B cell (primary cell): ENCODE results near the gene HAGH. TPM values are rescaled to one million over a fixed set of nuclear protein-coding genes. Genes with fewer than 3 reads are reported as not detected.

Experiments used
- ATAC-seq: fragments of 200-7000 bp; cut with Tn5 transposase; one replicate; pipeline ENCODE4 v1.10.0; 2021; ENCODE audit warnings: low read depth, mild to moderate bottlenecking, moderate number of reproducible peaks, moderate library complexity
- CTCF ChIA-PET: fragments of 350-600 bp; sonication (Branson Sonifier 250); formaldehyde crosslinking; loops from one replicate; lab custom pipeline; 2021; ENCODE audit warnings: antibody characterized with exemption, inconsistent platforms; lab: Charles Lee
- POLR2A ChIA-PET: fragments of 350-600 bp; sonication (Branson Sonifier 250); formaldehyde crosslinking; loops from one replicate; lab custom pipeline; 2021; ENCODE audit warnings: antibody characterized with exemption; lab: Charles Lee
- DNase-seq: peaks from one replicate; pipeline ENCODE4 v3.0.0; 2013
- H2AFZ ChIP-seq: 2 replicates; pipeline ENCODE4 v1.6.1; 2012; ENCODE audit warnings: mild to moderate bottlenecking, low read depth, low read length; ENCODE audit not compliant: insufficient read depth, poor library complexity, severe bottlenecking
- H3K27ac ChIP-seq, 2 donors: 1 replicate in 1 of 2; 2 replicates in 1 of 2; pipeline ENCODE4 v1.5.1; 2012 to 2013; ENCODE audit warnings: low read length in 2 of 2, mild to moderate bottlenecking in 2 of 2, moderate library complexity in 1 of 2
- H3K27me3 ChIP-seq, 4 experiments: fragments of 200-600 bp in 1 of 4; sonication (generic) in 1 of 4; replicated peaks in 1 of 4; 1 replicate in 2 of 4; 2 replicates in 2 of 4; pipeline versions ENCODE4 v1.6.1 to v1.7.0; 2013 to 2016; ENCODE audit warnings: low read length in 3 of 4, mild to moderate bottlenecking in 2 of 4, mixed read lengths in 1 of 4, moderate library complexity in 1 of 4; ENCODE audit not compliant: insufficient read depth in 4 of 4, control insufficient read depth in 3 of 4; ENCODE audit errors: control extremely low read depth in 1 of 4
- H3K36me3 ChIP-seq, 2 experiments: replicated peaks in 1 of 2; 1 replicate in 1 of 2; 2 replicates in 1 of 2; pipeline versions ENCODE4 v1.6.1 to v1.7.1; 2013; ENCODE audit warnings: low read length in 1 of 2; ENCODE audit not compliant: insufficient read depth in 2 of 2, control insufficient read depth in 1 of 2; ENCODE audit errors: control extremely low read depth in 1 of 2, extremely low read depth in 1 of 2
- H3K4me1 ChIP-seq, 2 donors: fragments of 200-600 bp in 1 of 2; sonication (generic) in 1 of 2; 1 replicate in 1 of 2; 2 replicates in 1 of 2; pipeline versions ENCODE4 v1.5.1 to v1.6.1; 2013 to 2017; ENCODE audit warnings: low read length in 2 of 2; ENCODE audit not compliant: control insufficient read depth in 2 of 2, insufficient read depth in 2 of 2
- H3K4me2 ChIP-seq: replicated peaks from 2 replicates; pipeline ENCODE3; 2012; ENCODE audit warnings: mild to moderate bottlenecking, low read depth, low read length; ENCODE audit not compliant: poor library complexity, severe bottlenecking
- H3K4me3 ChIP-seq, 5 experiments: fragments of 200-600 bp in 1 of 5; sonication (generic) in 1 of 5; 1 replicate in 3 of 5; 2 replicates in 2 of 5; pipeline versions ENCODE4 v1.5.1 to v1.7.0; 2011 to 2016; ENCODE audit warnings: low read length in 4 of 5, mild to moderate bottlenecking in 4 of 5, low read depth in 2 of 5, control low read depth in 1 of 5, moderate library complexity in 1 of 5; ENCODE audit not compliant: insufficient read depth in 1 of 5; ENCODE audit errors: control extremely low read depth in 1 of 5, extremely low read depth in 1 of 5
- H3K79me2 ChIP-seq: fragments of 200-600 bp; sonication (generic); one replicate; pipeline ENCODE4 v1.6.0; 2016; ENCODE audit warnings: low read length; ENCODE audit not compliant: control insufficient read depth, insufficient read depth
- H3K9ac ChIP-seq: fragments of 200-600 bp; sonication (generic); 2 replicates; pipeline ENCODE4 v1.6.1; 2017; ENCODE audit warnings: mild to moderate bottlenecking, low read length, moderate library complexity
- H3K9me3 ChIP-seq, 3 donors: one replicate each; pipeline versions ENCODE4 v1.6.1 to v1.7.1; 2013; ENCODE audit warnings: low read length in 2 of 3; ENCODE audit not compliant: control insufficient read depth in 2 of 3, insufficient read depth in 1 of 3; ENCODE audit errors: control extremely low read depth in 1 of 3
- H4K20me1 ChIP-seq: 2 replicates; pipeline ENCODE4 v1.6.0; 2012; ENCODE audit warnings: mild to moderate bottlenecking, low read length; ENCODE audit not compliant: insufficient read depth, control insufficient read depth, poor library complexity, severe bottlenecking
- H3K27ac Mint-ChIP-seq: one replicate; pipeline ENCODE4 v1.8.0; 2021; ENCODE audit warnings: mixed read lengths
- H3K27me3 Mint-ChIP-seq: one replicate; pipeline ENCODE4 v1.8.0; 2021; ENCODE audit warnings: mixed read lengths
- H3K4me1 Mint-ChIP-seq: one replicate; pipeline ENCODE4 v1.8.0; 2021; ENCODE audit warnings: mixed read lengths
- H3K4me3 Mint-ChIP-seq: one replicate; pipeline ENCODE4 v1.8.0; 2021; ENCODE audit warnings: mixed read lengths
- H3K9me3 Mint-ChIP-seq: one replicate; pipeline ENCODE4 v1.8.0; 2022; ENCODE audit warnings: mixed read lengths; ENCODE audit not compliant: insufficient read depth
- CTCF ChIP-seq: fragments of 200-600 bp; IDR thresholded peaks from one replicate; pipeline ENCODE4 v1.8.0; 2022; ENCODE audit warnings: antibody characterized with exemption, mild to moderate bottlenecking
- EZH2 ChIP-seq: IDR thresholded peaks from 2 replicates; pipeline ENCODE4 v1.6.1; 2012; ENCODE audit warnings: borderline replicate concordance, low read depth, mild to moderate bottlenecking, moderate library complexity, low read length; ENCODE audit not compliant: insufficient read depth, poor library complexity, severe bottlenecking
- WGBS: methylation state at CpG from one replicate; pipeline ENCODE4 v1.1.5; 2013; ENCODE audit warnings: missing lambda C conversion rate; ENCODE audit not compliant: insufficient coverage; 5-methylcytosine and 5-hydroxymethylcytosine counted together
- intact Hi-C: fragments of 100-400 bp; cut with micrococcal nuclease; formaldehyde crosslinking; loops from one replicate; pipeline ENCODE4 v1.10.0; 2022
- polyA plus RNA-seq: library from polyadenylated mRNA; depleted of rRNA; stranded (reverse); fragments of >200 nt; gene quantifications from 2 replicates; pipeline ENCODE4 v1.2.3, GENCODE V29; 2012
- total RNA-seq, 2 donors: library from RNA; stranded (reverse); fragments of 120-200 nt in 1 of 2; gene quantifications; 1 replicate in 1 of 2; 2 replicates in 1 of 2; pipeline versions ENCODE4 v1.2.3 to v1.2.4, GENCODE V29; 2013 to 2022

The HAGH gene
- total and polyA plus RNA-seq, 2 donors (not counting 1 experiment from before 2014, with no cell fraction given) = 50.6 to 74.2 TPM

- Histone ChIP-seq H3K27me3 (no peaks in the 10 kb centered on the region), H3K9me3 (peaks cover 0 to 19% (median 7%) of the 10 kb centered on the region in 3 donors), H3K36me3 (peaks cover 0 to 11% of the 10 kb centered on the region in 2 experiments), H3K9ac (no peak within 1 kb of the TSS), H3K4me2 (no peak within 1 kb of the TSS), H3K79me2 (peaks cover 14% of the 10 kb centered on the region), H3K27ac (no peak within 1 kb of the TSS), H2AFZ (no peak within 1 kb of the TSS), H3K4me1 (no peaks in the 10 kb centered on the region), H4K20me1 (peaks cover 3% of the 10 kb centered on the region), H3K4me3 (no peak within 1 kb of the TSS)
- peaks cover 2% of the 10 kb centered on the region for H3K9me3 Mint-ChIP-seq
- 93% methylated on average over 28 of the region's 28 CpGs for WGBS
- no peak for TF ChIP-seq EZH2
- TF ChIP-seq CTCF = no peak
- DNase-seq (no peak), ATAC-seq (no peak)
- no peak within 1 kb of the TSS for H3K27ac Mint-ChIP-seq
- intact Hi-C loops = no loop called here
- POLR2A ChIA-PET = no interaction called here
- no peaks in the 10 kb centered on the region for H3K27me3 Mint-ChIP-seq
- no peak within 1 kb of the TSS for H3K4me3 Mint-ChIP-seq
- no peaks in the 10 kb centered on the region for H3K4me1 Mint-ChIP-seq
- CTCF ChIA-PET = no interaction called here
These were observed 32.9 kb downstream of the HAGH start, which contains the start of gene IGFALS for GRCh38 chr16:1793578-1794220. TSS of gene IGFALS (minus strand) at chr16:1793705. CDS start at chr16:1793652, 53 bp downstream.

- H3K9ac ChIP-seq = no peak overlapping the region
- peaks cover 21% of the 10 kb centered on the region for H3K79me2 ChIP-seq
- ChIA-PET POLR2A (no interaction called here), CTCF (no interaction called here)
- WGBS = 96% methylated on average over 32 of the region's 33 CpGs
- H3K9me3 ChIP-seq = peaks cover 0 to 12% (median 6%) of the 10 kb centered on the region in 3 donors
- H3K27me3 ChIP-seq = no peaks in the 10 kb centered on the region
- intact Hi-C loops = no loop called here
- ATAC-seq = no peak
- H3K9me3 Mint-ChIP-seq = peaks cover 2% of the 10 kb centered on the region
- no peak overlapping the region for H3K27ac ChIP-seq
- H3K4me1 Mint-ChIP-seq = no peaks in the 10 kb centered on the region
- no peak for DNase-seq
- TF ChIP-seq CTCF (no peak), EZH2 (no peak)
- no peak overlapping the region for H3K4me3 Mint-ChIP-seq
- no peak overlapping the region for H3K4me2 ChIP-seq
- H3K27me3 Mint-ChIP-seq = no peaks in the 10 kb centered on the region
- no peak overlapping the region for H2AFZ ChIP-seq
- no peak overlapping the region for H3K4me3 ChIP-seq
- peaks cover 0 to 18% of the 10 kb centered on the region in 2 experiments for H3K36me3 ChIP-seq
- H3K4me1 ChIP-seq = no peaks in the 10 kb centered on the region
- H4K20me1 ChIP-seq = peaks cover 10% of the 10 kb centered on the region
- no peak overlapping the region for H3K27ac Mint-ChIP-seq
These were observed 33.6 kb downstream of the HAGH start for GRCh38 chr16:1792836-1793577.
